Measurements from ENCODE around the gene DUSP14.

GRCh38 chr17:37502009-37502936 is 12.6 kb downstream of the DUSP14 start:
- no peak for TF ChIP-seq POU5F1 (IDR thresholded peaks at IDR 0.05; ENCODE audit: low read depth, low read length)
- no peak for TF ChIP-seq CTCF (IDR thresholded peaks at IDR 0.05; ENCODE audit: control extremely low read depth in 1 of 3, insufficient read depth in 1 of 3, low read depth in 1 of 3, low read length in 3 of 3)
